Stimulated activated CD4-positive, alpha-beta T cell treated with anti-CD3 and anti-CD28 coated beads, Interleukin-4, amount 100 ng/mL, for 24 hours (primary cell): Measurements from ENCODE around the gene OR1L1.

ENCODE experiments used
- DNase-seq: peaks from one replicate; pipeline ENCODE4 v3.0.0-alpha.2; 2020

The OR1L1 gene, protein sequence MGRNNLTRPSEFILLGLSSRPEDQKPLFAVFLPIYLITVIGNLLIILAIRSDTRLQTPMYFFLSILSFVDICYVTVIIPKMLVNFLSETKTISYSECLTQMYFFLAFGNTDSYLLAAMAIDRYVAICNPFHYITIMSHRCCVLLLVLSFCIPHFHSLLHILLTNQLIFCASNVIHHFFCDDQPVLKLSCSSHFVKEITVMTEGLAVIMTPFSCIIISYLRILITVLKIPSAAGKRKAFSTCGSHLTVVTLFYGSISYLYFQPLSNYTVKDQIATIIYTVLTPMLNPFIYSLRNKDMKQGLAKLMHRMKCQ

DNA sequence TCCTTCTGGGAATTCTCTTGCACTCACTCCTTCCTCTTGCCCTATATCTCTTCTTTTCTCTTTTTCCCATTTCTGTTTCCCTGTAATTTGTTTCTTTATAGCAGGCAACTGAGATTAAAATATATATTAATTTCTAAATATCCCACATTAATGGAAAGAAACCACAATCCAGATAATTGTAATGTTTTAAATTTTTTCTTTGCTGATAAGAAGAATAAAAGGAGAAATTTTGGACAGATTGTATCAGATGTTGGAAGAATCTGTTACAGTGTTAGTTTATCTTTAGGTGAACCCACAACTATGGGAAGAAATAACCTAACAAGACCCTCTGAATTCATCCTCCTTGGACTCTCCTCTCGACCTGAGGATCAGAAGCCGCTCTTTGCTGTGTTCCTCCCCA is at the start of gene OR1L1:
Gene OR1L1, plus strand, starts transcription at position 301 of the 400 bp plus-strand sequence. Its CDS starts 0 bp downstream, at position 301.
- DNase-seq = no peak

DNA sequence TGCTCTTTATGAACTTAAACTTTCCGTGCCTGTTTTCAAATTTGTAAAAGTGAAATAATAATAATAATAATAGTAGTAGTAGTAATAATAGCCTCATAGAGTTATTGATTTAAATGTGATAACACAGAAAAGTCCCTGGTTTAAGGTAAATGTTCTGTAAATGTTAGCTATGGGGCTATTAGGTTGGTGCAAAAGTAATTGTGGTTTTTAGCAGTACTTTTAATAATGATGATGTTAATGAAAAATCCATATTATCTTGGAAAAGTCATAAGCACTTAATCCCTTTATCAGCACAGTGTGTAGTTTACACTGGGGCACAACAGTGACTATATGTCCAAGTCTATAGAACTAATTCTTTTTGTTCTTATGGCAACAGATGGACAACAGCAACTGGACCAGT is 47.2 kb upstream of the OR1L1 start, which contains the start of gene OR1Q1:
Gene OR1Q1, plus strand, starts transcription at position 377 of the 400 bp plus-strand sequence. Its CDS starts 0 bp downstream, at position 377.
- no peak for DNase-seq

DNA sequence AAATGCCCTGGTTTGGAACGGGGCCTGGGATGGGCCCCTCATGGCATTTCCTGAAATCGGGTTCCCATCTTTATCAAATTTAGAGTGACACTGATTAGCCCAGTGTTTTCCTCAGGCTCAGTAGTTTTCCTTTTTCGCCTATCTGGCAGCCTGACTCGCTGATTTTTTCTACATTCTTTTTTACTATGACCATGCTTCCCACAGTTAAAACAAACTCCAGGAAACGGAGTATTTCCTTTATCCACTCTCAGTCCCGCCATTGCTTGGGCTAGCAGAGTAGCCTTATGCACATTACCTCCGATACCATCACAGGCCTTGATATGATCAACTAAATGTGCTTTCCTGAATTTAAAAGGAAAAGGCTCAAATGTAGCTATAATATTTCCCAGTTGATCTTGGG is 41.5 kb upstream of the OR1L1 start:
- no peak for DNase-seq

DNA sequence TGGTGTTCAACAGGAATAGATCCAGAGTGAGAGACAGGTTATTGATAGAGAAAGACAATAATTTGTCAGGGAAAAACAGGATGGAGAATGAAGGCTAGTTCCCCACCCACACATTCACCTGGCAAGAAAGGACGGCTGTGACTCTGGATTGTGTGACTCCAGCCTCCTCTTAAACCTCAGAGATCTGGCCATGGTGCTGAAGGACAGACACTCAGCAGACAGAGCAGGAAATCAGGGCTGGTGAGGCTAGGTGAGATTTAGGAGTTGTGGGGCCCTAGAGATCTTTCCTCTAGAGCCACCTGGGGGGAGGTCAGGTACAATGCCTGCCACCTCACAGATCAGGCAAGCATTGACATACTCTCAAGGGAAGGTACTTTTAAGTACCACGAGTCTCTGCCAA is 19.3 kb upstream of the OR1L1 start:
- DNase-seq = no peak

DNA sequence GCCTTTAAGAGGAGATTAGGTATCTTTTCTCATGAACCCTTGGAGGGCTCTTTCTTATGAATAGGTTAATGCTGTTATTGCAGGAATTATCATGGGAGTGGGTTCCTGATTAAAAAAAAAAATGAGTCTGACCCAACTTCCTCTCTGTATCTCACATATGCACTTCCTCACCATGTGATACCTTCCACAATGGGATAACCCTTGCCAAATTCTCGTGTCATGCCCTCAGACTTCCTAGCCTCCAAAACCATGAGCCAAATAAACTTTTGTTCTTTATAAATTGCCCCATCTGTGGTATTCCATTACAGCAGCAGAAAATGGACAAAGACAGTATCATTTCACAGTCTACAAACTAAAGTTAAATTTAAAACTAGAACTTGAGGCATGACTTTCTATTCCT is 5.1 kb upstream of the OR1L1 start:
- DNase-seq = no peak

DNA sequence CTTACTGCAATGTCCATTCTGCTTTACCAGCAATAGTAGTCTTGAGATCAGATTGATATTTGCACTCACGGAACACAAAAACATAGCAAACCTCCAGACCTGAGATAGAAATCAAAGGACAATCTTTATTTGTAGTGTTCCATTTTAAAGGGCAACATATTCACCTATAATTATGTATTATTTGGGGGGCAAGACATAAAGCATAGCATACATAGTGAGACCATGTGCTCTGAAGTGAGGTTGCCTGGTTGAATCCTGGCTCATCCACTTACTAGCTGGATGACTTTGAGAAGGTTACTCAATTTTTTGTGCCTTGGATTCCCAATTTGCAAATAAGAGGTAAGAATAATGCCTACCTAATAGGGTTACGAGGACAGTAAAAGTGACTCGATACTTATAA is 4.0 kb upstream of the OR1L1 start, which contains the start of gene OR1B1:
Gene OR1B1, minus strand, starts transcription at position 101 of the 400 bp plus-strand sequence.
- no peak for DNase-seq

DNA sequence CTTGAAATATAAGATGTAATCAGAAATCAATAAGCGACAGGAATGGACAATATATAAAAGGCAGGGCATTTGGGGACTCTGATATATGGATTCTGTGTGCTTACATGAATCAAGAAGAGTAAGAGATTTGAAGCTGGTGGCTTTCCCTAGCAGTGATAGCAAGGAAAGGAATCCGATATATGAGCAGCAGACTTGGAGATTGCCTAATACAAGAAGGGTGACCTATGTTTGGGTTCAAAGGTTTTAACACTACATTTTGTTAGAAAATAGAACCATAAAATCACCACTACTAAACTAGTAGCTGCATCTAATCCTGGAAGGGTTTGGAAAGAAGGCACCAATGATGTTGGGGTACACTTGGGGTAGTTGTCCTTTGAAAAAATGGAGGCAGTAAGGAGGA is 11.0 kb downstream of the OR1L1 start:
- DNase-seq = no peak

DNA sequence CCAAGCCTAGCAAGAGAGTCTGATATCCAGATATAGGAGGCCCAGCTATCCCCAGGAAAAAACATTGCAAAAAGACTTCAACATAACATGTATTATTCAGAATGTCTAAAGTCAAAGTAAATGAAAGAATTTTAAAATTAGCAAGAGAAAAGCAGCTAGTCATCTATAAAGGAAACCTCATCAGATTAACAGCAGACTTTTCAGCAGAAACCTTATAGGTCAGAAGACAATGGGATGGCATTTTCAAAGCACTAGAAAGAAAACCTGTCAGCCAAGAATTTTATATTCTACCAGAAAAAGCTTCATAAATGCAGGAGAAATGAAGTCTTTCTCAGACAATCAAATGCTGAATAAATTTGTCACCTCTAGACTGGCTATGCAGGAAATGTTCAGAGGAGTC is 23.3 kb downstream of the OR1L1 start:
- DNase-seq = no peak

DNA sequence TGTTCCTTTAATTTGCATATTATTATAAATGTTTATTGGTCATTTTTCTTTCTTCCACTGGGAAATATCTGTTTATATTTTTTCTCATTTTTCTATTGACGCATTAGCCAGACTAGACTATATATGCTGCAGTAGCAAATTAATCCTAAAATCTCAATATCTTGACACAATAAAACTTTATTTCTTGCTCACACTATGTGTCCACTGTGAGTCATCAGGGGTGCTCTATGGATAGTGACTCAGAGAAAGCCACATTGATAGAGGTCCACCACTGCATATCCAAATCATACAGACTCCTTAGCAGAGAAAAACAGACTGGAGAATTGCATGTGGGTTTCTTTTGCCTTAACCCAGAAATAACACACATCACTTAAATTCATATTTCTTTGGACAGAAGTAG is 34.2 kb downstream of the OR1L1 start:
- DNase-seq = no peak
